Suprapubic skin (tissue), 4 donors: ENCODE data around the gene RBMS3. TPM values are rescaled to one million over a fixed set of nuclear protein-coding genes. Genes with fewer than 3 reads are reported as not detected.

ENCODE experiments used
- DNase-seq, 2 donors: peaks; one replicate each; pipeline ENCODE4 v3.0.0-alpha.2; 2019; ENCODE audit warnings: low spot score in 2 of 2
- H3K27ac ChIP-seq: fragments of 200-600 bp; sonication (generic); one replicate; pipeline ENCODE4 v1.5.1; 2019
- H3K27me3 ChIP-seq: fragments of 200-600 bp; sonication (generic); one replicate; pipeline ENCODE4 v1.5.1; 2019
- H3K36me3 ChIP-seq: fragments of 200-600 bp; sonication (generic); one replicate; pipeline ENCODE4 v1.5.1; 2019
- H3K4me1 ChIP-seq: fragments of 200-600 bp; sonication (generic); one replicate; pipeline ENCODE4 v1.5.1; 2019
- H3K4me3 ChIP-seq: fragments of 200-600 bp; sonication (generic); one replicate; pipeline ENCODE4 v1.5.1; 2019; ENCODE audit warnings: mild to moderate bottlenecking
- H3K9me3 ChIP-seq: fragments of 200-600 bp; sonication (generic); one replicate; pipeline ENCODE4 v1.5.1; 2019
- CTCF ChIP-seq, 2 donors: fragments of 200-600 bp in 1 of 2; fragments of 450-650 bp in 1 of 2; sonication (generic) in 1 of 2; IDR thresholded peaks; one replicate each; pipeline ENCODE4 v1.5.1; 2016 to 2019; ENCODE audit warnings: antibody characterized with exemption in 2 of 2, mild to moderate bottlenecking in 1 of 2, moderate library complexity in 1 of 2
- EP300 ChIP-seq: sonication (generic); formaldehyde crosslinking; IDR thresholded peaks from one replicate; pipeline ENCODE4 v1.6.1; 2017; ENCODE audit warnings: antibody characterized with exemption
- POLR2A ChIP-seq, 2 donors: fragments of 450-650 bp; IDR thresholded peaks; one replicate each; pipeline ENCODE4 v1.6.1; 2017; ENCODE audit warnings: antibody characterized with exemption in 2 of 2, mild to moderate bottlenecking in 2 of 2, moderate library complexity in 2 of 2
- POLR2AphosphoS5 ChIP-seq, 3 donors: sonication (generic); formaldehyde crosslinking; IDR thresholded peaks; one replicate each; pipeline ENCODE4 v1.6.1; 2017; ENCODE audit warnings: antibody characterized with exemption in 3 of 3
- WGBS: methylation state at CpG from one replicate; pipeline ENCODE4 v1.1.5; 2018; 5-methylcytosine and 5-hydroxymethylcytosine counted together
- total RNA-seq, 4 donors: library from RNA; depleted of rRNA; stranded (reverse); fragments of >200 nt; gene quantifications; one replicate each; pipeline ENCODE4 v1.1.0, GENCODE V29; 2016

RBMS3 gene
- total RNA-seq, 4 donors from 2014 or later: 7.7 to 23.4 (median 11.9) TPM

- 95% methylated on average over 2 of the region's 2 CpGs for WGBS
- no peaks in the 10 kb centered on the region for H3K36me3 ChIP-seq
- no peak for TF ChIP-seq CTCF (IDR thresholded peaks at IDR 0.05)
- no peak for TF ChIP-seq EP300
- no peaks in the 10 kb centered on the region for H3K4me1 ChIP-seq
- no peak for DNase-seq
- no peak overlapping the region for H3K4me3 ChIP-seq
- H3K27me3 ChIP-seq: no peaks in the 10 kb centered on the region
- H3K9me3 ChIP-seq: no peaks in the 10 kb centered on the region
- no peak overlapping the region for H3K27ac ChIP-seq
These were observed 655.9 kb downstream of the RBMS3 start for GRCh38 chr3:29936766-29937165.

GRCh38 chr3:29937185-29937584 lies 656.3 kb downstream of the RBMS3 start:
- no peak overlapping the region for H3K4me3 ChIP-seq
- no peaks in the 10 kb centered on the region for H3K4me1 ChIP-seq
- TF ChIP-seq POLR2A (IDR thresholded peaks at IDR 0.05) (no peak), CTCF (IDR thresholded peaks at IDR 0.05) (no peak), POLR2AphosphoS5 (IDR thresholded peaks at IDR 0.05) (no peak), EP300 (no peak)
- no peaks in the 10 kb centered on the region for H3K36me3 ChIP-seq
- DNase-seq: no peak
- no peak overlapping the region for H3K27ac ChIP-seq
- no peaks in the 10 kb centered on the region for H3K9me3 ChIP-seq
- no peaks in the 10 kb centered on the region for H3K27me3 ChIP-seq

- no peaks in the 10 kb centered on the region for H3K36me3 ChIP-seq
- H3K9me3 ChIP-seq: no peaks in the 10 kb centered on the region
- H3K4me3 ChIP-seq: no peak overlapping the region
- no peaks in the 10 kb centered on the region for H3K4me1 ChIP-seq
- H3K27me3 ChIP-seq: no peaks in the 10 kb centered on the region
- TF ChIP-seq POLR2AphosphoS5 (IDR thresholded peaks at IDR 0.05): no peak
- no peak for TF ChIP-seq POLR2A (IDR thresholded peaks at IDR 0.05)
- no peak for TF ChIP-seq CTCF (IDR thresholded peaks at IDR 0.05)
- no peak for TF ChIP-seq EP300
- DNase-seq: no peak
- 57% methylated on average over 1 of the region's 1 CpG for WGBS
- no peak overlapping the region for H3K27ac ChIP-seq
These were observed 660.0 kb downstream of the RBMS3 start for GRCh38 chr3:29940759-29941323.

- Histone ChIP-seq H3K36me3 (no peaks in the 10 kb centered on the region), H3K27ac (no peak overlapping the region), H3K27me3 (no peaks in the 10 kb centered on the region), H3K9me3 (no peaks in the 10 kb centered on the region), H3K4me1 (no peaks in the 10 kb centered on the region), H3K4me3 (no peak overlapping the region)
- DNase-seq: no peak
- WGBS: 87% methylated on average over 1 of the region's 1 CpG
- no peak for TF ChIP-seq CTCF (IDR thresholded peaks at IDR 0.05)
- no peak for TF ChIP-seq EP300
- no peak for TF ChIP-seq POLR2AphosphoS5 (IDR thresholded peaks at IDR 0.05)
- TF ChIP-seq POLR2A (IDR thresholded peaks at IDR 0.05): no peak
These were observed 661.4 kb downstream of the RBMS3 start for GRCh38 chr3:29942297-29942696.

GRCh38 chr3:29949131-29949530 lies 668.3 kb downstream of the RBMS3 start:
- Histone ChIP-seq H3K9me3 (no peaks in the 10 kb centered on the region), H3K4me3 (no peak overlapping the region), H3K27ac (no peak overlapping the region), H3K4me1 (no peaks in the 10 kb centered on the region), H3K36me3 (no peaks in the 10 kb centered on the region), H3K27me3 (no peaks in the 10 kb centered on the region)
- DNase-seq: no peak
- TF ChIP-seq POLR2AphosphoS5 (IDR thresholded peaks at IDR 0.05): no peak
- WGBS: 39% methylated on average over 1 of the region's 1 CpG

- Histone ChIP-seq H3K27me3 (no peaks in the 10 kb centered on the region), H3K9me3 (no peaks in the 10 kb centered on the region), H3K36me3 (no peaks in the 10 kb centered on the region), H3K4me1 (no peaks in the 10 kb centered on the region), H3K27ac (no peak overlapping the region), H3K4me3 (no peak overlapping the region)
- no peak for TF ChIP-seq EP300
- TF ChIP-seq POLR2AphosphoS5 (IDR thresholded peaks at IDR 0.05): no peak
- no peak for TF ChIP-seq POLR2A (IDR thresholded peaks at IDR 0.05)
- TF ChIP-seq CTCF (IDR thresholded peaks at IDR 0.05): no peak
- WGBS: 82% methylated on average over 11 of the region's 11 CpGs
- no peak for DNase-seq
These were observed 669.2 kb downstream of the RBMS3 start for GRCh38 chr3:29949940-29950616.
